HG02840 (cell line): ENCODE results near the gene SYNE1.
"Not testable (repeated sequence)": the region's sequence is repeated elsewhere in the genome, so short reads cannot be mapped to it uniquely, and the experiment has no call there.

Experiments used
- ATAC-seq: cut with Tn5 transposase; IDR thresholded peaks from one replicate; pipeline ENCODE4 v1.9.1; 2021; ENCODE audit warnings: mild to moderate bottlenecking, moderate library complexity, moderate number of reproducible peaks; ENCODE audit not compliant: unreplicated experiment, low FRiP score

The SYNE1 gene

DNA sequence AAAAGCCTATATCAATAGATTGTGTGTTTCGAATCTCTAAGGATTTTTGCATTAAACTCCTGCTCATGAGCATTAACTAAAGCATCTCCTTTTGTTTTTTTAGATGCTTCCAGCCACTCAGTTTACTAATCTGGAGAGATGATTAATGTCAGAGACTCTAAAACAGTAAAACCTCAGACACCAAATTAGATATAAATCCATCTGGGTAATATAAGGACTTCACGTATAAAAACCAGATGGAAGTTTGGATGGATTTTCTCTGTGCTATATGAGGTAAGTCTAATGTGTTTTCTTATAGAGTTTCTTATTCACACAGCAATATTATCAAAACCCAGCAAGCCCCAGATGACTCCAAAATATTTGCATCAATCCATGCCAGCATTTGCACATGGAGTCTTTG, 137.2 kb downstream of the SYNE1 start:
- no peak for ATAC-seq

DNA sequence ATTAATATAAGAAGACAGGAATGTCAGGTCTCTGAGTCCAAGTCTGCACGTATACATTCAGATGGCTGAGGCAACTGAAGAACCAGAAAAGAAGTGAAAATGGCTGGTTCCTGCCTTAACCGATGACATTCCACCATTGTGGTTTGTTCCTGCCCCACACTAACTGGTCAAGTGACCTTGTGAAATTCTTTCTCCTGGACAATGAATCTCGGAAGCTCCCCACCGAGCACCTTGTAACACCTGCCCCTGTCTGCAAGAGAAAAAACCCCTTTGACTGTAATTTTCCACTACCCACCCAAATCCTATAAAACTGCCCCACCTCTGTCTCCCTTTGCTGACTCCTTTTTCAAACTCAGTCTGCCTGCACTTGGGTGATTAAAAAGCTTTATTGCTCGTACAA, 140.4 kb downstream of the SYNE1 start:
- ATAC-seq = no peak

DNA sequence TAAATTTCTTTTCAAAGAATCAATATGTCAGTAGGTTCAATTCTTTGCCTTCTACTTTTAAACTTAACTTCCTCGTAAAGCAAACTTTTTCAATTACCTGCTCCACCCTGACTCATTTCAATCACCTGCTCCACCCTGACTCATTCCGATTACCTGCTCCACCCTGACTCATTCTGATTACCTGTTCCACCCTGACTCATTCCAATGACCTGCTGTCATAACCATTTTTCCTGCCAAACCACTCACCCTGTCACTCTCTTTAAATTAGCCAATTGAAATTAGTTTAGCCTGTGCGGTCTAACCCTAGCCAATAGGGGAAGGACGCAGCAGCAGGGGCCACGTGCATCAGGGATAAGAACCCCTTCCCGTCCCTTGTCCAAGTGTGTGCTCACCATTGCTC, 141.7 kb downstream of the SYNE1 start:
- not testable (repeated sequence) for ATAC-seq

DNA sequence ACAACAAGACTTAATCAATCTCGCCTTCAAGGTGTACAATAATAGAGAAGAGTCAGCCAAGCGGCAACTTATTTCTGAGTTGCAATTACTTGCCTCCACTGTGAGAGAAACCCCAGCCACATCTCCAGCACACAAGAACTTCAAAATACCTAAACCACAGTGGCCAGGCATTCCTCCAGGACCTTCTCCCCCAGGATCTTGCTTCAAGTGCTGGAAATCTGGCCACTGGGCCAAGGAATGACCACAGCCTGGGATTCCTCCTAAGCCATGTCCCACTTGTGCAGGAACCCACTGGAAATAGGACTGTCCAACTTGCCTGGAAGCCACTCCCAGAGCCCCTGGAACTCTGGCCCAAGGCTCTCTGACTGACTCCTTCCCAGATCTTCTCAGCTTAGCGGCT, 144.9 kb downstream of the SYNE1 start:
- ATAC-seq = not testable (repeated sequence)

DNA sequence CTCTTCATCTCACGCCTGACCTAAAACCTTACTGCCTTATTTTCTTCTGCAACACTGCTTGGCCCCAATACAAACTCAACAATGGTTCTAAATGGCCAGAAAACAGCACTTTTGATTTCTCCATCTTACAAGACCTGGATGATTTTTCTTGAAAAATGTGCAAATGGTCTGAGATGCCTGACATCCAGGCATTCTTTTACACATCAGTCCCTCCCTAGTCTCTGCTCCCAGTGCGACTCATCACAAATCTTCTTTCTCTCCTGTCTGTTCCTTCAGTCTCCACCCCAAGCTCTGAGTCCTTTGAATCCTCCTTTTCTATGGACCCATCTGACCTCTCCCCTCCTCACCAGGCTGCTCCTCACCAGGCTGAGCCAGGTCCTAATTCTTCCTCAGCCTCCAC, 145.7 kb downstream of the SYNE1 start:
- not testable (repeated sequence) for ATAC-seq

DNA sequence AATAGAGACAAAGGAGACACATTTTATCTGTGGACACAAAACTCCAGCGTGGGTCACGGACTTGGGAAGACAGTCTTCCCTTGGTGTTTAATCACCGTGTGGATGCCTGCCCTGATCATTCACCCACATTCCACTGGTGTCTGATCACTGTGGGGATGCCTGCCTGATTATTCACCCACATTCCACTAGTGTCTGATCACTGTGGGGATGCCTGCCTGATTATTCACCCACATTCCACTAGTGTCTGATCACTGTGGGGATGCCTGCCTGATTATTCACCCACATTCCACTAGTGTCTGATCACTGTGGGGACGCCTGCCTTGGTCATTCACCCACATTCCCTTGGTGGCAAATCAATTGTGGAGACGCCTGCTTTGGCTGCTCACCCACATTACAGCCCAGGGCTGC, 146.2 kb downstream of the SYNE1 start:
- not testable (repeated sequence) for ATAC-seq

DNA sequence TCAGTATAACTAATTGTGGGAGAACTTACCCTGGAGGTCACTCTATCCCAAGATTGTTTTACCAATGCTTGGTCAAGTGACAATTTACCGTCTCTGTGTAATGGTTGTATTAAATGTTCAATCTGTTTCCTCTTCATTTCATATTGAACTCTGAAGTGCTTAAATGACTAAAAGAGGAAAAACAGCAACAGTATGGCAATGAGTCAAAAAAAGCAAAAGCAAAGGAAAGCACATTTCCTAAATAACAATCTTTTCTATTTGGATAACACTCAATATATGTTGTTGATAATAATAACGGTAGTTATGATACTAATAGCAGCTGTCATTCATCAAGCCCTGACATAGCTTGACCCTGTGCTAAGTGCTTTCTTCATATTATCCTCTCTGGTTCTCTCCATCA, 152.4 kb downstream of the SYNE1 start:
- no peak for ATAC-seq

DNA sequence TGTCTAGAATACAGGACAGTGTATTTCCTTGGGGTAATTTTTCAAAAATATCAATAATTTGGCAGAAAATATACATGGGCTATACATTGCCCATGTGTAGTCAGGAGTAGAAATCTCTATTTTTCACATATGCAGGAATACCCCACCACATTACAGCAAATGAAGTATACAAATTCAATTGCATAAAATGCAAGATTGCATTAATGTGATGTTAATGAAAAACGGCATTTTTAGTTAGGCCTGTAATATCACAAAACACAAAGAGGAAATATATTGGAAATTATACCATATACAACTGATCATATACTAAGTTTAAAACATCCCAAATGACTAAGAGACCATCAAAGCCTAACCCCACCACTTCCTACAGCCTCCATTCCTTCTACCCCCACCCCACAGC, 154.9 kb downstream of the SYNE1 start:
- no peak for ATAC-seq

DNA sequence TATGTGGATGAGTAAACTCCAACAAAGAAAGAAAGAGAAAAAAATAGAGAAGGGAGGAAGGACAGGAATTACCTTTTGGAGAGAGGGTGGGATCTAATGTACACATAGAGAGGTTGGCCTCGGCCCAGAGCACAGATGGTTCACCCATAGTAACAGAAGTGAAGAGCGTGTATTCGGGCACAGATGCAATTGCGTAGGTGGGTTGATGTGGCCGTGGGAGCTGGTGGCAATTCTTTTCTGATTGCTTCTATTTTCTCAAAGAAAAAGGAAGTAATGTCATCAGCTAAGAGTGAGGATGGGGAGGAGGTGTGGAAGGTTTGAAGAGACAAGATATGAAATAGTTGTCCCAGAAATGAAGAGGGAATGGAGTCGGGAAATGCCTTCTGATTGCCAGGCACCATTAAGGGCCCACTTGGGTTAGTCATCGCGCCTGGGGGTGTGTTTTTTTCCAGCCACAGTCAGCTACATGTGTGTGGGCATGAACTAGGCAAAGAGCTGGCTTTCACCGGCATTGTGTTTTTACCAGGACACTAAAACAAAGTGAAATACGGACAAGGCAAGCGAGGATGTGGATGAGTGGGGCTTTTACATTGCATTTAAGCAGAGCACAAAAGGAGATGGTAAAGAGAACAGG, 158.7 kb downstream of the SYNE1 start:
- ATAC-seq = no peak

DNA sequence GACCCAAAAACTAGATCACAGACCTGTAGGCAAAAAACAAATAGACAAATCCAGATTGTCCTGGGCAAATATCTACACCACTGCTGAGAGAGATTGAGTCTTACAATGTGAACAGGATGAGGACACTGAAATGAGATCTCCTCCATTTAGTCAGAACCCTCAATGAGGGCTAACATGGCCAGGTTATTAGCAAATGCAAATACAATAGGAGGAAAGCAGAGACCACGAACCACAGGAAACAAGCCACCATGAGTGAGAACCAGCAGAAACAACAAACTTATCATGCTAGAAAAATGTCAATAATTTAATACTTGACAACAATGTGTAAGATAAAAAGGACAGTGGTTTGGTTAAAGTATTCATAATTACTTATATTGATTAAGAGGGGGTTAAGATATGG, 162.8 kb downstream of the SYNE1 start:
- no peak for ATAC-seq

DNA sequence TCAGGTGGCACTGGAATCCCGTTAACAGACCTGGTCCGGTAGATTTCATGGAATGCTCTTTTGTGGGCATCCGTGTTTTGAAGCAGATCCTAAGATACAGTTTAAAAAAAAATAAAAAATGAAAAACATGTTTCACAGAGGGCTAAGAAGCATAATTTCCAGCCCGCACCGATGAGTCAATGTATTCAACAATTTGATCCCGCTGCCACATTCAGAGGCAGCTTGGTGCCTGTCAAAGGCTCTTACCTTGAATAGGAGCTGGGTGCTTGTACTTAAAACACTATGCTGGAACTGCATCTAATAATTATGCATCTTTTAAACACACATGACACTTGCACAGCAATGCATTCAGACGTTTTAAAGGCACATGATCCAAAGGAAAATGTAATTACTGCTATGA, 164.8 kb downstream of the SYNE1 start:
- ATAC-seq = no peak

DNA sequence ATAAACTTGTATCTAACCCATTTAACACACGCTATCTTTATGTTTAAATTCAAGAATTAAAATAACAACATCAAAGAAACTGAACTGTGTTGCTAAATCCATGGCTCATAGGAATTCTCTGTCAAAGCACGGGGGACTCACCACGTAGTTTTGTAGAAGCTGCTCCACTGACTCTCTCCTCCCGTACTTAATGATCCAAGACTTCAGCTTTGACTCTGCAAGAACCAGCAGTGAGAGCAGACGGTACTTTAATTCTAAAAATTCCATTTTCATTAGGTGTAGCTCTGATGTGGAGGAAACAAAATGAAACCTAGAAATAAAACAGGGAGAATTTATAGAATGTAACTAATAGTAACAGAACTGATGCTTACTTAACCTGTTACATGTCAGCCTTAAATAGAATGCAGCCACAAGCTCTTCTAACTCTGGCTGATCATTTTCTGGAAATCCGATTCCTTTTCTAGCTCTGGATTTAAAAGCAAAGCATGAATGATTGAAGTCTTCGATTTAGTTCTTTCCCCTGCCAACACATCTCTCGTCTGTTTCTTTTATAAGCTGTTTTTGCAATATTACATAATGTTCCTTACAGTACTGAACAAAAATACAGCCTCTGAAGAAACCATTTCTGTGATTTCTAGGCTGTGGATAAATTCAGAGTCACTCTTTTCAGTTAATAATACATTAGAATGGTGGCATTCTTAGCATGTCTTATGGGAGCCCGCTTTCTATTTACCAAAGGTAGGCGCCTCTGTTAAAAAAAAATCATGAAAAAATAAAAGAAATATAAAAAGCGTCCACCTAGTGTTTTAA, 165.5 kb downstream of the SYNE1 start:
- no peak for ATAC-seq

DNA sequence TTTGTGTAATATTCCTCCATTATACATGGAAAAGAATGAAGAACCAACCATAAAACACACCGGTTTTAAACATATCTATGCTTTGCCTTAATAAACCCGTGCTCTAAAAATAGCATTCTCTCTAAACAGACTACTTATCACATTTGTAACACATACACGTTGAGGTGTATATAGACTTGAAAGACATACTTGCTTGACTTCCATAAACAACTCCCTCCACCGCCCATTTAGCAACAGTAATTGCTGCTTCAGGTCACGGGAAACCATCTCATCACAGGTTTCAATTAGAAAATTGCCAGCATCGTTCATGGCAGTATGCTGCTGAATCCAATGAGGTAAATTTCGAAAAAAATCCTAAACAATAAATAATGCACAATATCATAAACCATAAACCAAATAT, 174.0 kb downstream of the SYNE1 start:
- no peak for ATAC-seq

DNA sequence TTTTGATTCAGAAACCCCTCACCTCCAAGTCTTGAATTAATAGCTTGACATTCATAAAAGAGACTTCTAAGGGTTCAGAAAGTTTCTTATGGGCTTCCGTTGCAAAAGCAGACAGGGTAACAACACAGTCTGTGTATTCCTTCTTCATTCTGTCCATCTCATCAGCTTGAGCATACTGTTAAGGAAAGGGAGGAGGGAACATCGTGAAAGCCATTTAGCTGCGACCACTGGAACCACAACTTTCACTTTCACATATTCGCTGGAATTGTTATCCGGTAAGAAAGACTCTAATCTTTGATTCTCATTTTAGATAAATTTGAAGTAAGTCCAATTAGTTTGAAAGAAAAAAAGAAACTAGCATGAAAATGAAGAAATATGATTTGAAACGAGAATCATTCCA, 174.4 kb downstream of the SYNE1 start:
- ATAC-seq = no peak

DNA sequence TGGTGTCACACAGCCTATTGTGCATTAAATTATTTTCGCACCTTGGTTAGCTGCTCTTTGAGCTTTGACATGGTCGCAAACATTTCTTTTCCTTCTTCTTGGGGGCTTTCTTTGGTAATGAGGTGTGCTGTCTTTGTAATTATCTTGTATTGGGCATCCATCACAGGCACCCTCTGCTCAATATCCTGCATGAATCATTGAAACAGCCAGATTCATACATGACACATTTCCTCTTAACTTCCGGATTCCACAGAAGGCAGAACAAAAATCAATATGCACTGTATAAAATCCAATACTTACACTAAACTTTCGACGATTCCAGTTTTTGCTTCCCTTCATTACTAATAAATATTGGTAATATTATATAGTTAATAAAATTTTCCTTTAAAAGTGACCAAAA, 175.6 kb downstream of the SYNE1 start:
- ATAC-seq = no peak

DNA sequence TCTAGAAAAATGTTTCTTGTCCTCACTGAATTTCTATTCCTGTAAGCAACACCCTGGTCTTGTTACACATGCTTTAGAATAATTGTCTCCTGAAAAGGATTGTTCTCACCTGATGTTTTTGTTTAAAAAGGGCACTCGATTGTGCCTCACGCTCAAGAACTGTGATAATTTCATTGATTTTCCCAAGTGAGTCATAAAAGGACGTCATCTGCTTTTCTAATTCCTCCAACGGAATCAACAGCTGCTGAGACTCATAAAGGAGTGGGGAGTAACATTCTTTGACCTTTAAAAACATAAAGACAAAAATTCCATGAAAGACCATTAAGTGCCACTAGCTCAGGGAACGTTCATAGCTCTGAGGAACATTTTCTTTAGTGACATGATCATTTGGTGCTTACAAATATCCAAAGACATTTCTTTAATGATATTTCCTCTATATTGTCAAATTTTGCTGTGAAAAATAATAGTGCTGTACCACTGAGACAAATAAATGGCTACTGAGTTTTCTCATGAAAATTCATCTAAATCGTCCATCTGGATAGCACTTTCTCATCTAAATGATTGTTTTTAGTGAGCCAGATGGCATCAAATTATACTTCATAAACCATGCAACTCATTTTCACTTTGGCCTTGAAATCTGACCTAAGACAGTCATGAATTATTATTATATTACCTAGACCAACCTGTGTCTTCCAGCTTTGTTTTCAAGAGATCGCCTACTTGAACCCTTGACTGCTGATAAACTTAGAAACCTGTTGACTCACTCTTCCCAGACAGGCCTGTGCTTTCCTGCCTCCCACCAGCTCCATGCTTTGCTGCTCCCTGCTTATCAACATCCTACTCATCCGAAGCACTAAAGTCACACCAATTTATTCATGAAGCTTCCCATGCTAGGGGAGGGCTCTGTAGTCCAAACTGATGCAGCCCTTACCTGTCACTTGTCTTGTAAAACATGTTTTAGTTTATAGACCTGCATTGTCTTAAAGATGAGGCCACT, 178.2 kb downstream of the SYNE1 start:
- ATAC-seq = no peak

DNA sequence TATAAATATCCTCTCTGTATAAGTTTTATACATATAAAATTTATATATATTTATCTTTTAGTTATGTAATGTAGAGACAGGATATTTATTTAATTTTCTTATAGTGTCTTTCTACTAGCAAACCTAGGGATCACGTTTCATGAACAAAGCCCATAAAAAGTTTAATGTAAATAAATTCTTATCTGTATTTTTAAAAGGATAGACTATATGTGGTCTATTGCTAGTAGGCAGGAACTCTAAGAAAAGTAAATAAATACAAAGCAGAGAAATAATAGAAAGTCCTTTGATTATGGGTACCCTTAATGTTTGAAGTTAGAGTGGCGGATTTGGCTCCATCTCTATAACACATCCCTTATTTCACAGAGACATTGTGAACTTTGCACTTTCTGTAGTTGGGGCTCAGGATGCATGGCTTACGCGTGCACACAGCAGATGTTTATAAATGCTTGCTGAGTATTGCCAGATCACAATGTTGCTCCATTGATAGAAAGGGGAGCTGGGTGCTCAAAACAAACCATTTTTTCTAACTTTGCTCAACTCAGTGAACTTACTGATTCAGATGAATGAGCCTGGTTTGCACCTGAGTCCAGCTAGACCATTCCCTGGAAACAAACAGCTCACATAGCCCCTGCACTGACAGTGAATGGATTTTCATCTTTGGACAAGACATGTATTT, 179.1 kb downstream of the SYNE1 start:
- no peak for ATAC-seq

DNA sequence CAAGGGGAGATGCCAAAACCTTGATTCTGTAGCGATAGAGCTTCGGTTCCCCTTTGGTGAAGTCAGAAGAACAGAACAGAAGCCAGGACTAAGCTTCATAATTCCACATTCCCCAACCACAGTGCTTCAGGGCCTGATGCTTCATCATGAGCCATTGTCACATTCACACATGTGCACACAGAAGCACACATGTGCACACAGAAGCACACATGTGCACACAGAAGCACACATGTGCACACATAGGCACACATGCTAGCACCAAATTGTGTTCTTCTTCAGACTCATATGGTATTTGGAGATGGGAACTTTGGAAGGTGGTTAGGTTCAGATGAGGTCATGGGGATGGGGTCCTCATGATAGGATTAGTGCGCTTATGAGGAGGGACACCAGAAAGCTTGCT, 183.2 kb downstream of the SYNE1 start:
- no peak for ATAC-seq

DNA sequence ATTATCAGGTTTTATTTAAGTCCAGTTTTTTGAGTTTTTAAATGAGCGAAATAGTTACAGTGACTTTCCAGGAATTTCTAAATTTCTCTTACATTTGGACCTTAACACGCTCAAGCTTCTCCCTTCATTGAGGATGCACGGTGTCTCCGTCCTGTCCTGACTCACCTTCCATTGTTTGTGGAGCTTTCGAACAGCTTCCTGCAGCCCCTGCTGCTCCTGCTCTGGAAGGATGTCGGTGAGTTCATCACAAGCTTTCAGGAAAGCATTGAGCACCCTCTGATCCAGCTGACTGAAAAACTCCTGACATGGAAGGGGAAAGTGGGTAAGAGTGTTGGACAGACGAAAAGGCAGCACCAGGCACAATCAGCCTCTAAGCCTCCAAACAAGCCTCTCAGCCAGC, 183.7 kb downstream of the SYNE1 start:
- ATAC-seq = no peak

DNA sequence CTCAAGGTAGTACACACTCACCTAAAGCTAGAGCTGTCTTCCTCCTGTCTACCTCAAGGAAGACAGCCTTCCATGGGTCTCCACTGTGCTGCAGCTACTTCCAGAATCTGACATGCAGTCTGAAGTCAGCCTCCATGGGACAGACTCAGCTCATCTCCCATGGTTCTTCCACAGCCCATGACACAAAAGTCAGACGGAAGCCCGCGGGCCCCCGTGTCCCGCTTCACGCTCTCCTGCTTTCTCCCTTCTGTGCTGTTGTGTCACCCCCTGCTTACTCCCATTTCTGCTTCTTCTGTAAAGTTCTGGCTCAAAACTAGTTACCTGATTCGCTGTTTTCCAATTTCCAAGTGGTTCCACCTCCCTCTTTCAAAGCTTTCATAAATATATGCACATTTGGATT, 184.5 kb downstream of the SYNE1 start:
- ATAC-seq = no peak
